Small intestine (tissue), 7 donors: ENCODE results near the gene LRRC32. TPM values are rescaled to one million over a fixed set of nuclear protein-coding genes. Genes with fewer than 3 reads are reported as not detected.

Source experiments
- DNase-seq, 2 donors: peaks; one replicate each; pipeline versions ENCODE4 v3.0.0 to v3.0.0-alpha.2; 2013
- FAIRE-seq: peaks from 2 replicates; lab custom pipeline; 2012; peaks lifted over from hg19 to GRCh38; lab: Jason Lieb, UNC
- H3K27ac ChIP-seq, 3 donors: one replicate each; pipeline ENCODE4 v1.5.1; 2013; ENCODE audit warnings: low read length in 2 of 3, mild to moderate bottlenecking in 2 of 3, control low read depth in 1 of 3, inconsistent platforms in 1 of 3, low read depth in 1 of 3, moderate library complexity in 1 of 3
- H3K27me3 ChIP-seq, 3 donors: one replicate each; pipeline ENCODE4 v1.6.1; 2013; ENCODE audit warnings: low read length in 3 of 3, inconsistent platforms in 1 of 3; ENCODE audit not compliant: control insufficient read depth in 3 of 3, insufficient read depth in 3 of 3
- H3K36me3 ChIP-seq, 3 donors: one replicate each; pipeline ENCODE4 v1.6.1; 2013; ENCODE audit warnings: low read length in 3 of 3, inconsistent platforms in 1 of 3, low read depth in 1 of 3, mild to moderate bottlenecking in 1 of 3, moderate library complexity in 1 of 3; ENCODE audit not compliant: control insufficient read depth in 3 of 3, insufficient read depth in 2 of 3
- H3K4me1 ChIP-seq, 3 donors: one replicate each; pipeline ENCODE4 v1.6.1; 2013; ENCODE audit warnings: low read length in 2 of 3, inconsistent platforms in 1 of 3, low read depth in 1 of 3, mild to moderate bottlenecking in 1 of 3, moderate library complexity in 1 of 3; ENCODE audit not compliant: control insufficient read depth in 3 of 3, insufficient read depth in 2 of 3
- H3K4me3 ChIP-seq, 3 donors: one replicate each; pipeline ENCODE4 v1.5.1; 2013; ENCODE audit warnings: low read length in 3 of 3, control low read depth in 1 of 3, inconsistent platforms in 1 of 3, low read depth in 1 of 3, mild to moderate bottlenecking in 1 of 3, moderate library complexity in 1 of 3
- H3K9me3 ChIP-seq, 2 donors: one replicate each; pipeline ENCODE4 v1.6.1; 2013; ENCODE audit warnings: low read depth in 1 of 2, low read length in 1 of 2; ENCODE audit not compliant: control insufficient read depth in 2 of 2, insufficient read depth in 1 of 2
- WGBS, 3 donors: extraction: QIAGEN DNeasy Blood & Tissue Kit; methylation state at CpG; one replicate each; pipeline ENCODE4 v1.1.7; 2013; 5-methylcytosine and 5-hydroxymethylcytosine counted together
- polyA plus RNA-seq, 4 donors: library from polyadenylated mRNA; stranded (reverse) in 3 of 4; unstranded in 1 of 4; fragments of 200-250 nt in 3 of 4; fragments of 120-200 nt in 1 of 4; gene quantifications; one replicate each; pipeline versions ENCODE4 v1.2.1 to v1.2.3, GENCODE V29; 2013
- donor health status: healthy with polysubstance abuse.
- donor health status: control.
- donor health status: control.
- donor health status: Bipolar disorder and iron deficiency.
- donor health status: healthy.

Gene LRRC32
- polyA plus RNA-seq, 4 donors: 2.2 to 44.7 (median 7.3) TPM

- no peak for DNase-seq
- H3K27ac ChIP-seq: peak overlapping the region in 1 of 3 donors; percentile 2
- WGBS, 3 donors: 89 to 95% (median 94%) methylated on average over 5 of the region's 5 CpGs
Observed at GRCh38 chr11:76671626-76672309, 1.2 kb upstream of the LRRC32 start.

GRCh38 chr11:76671237-76671592, 668 bp upstream of the LRRC32 start:
- Histone ChIP-seq H3K9me3 (no peaks in the 10 kb centered on the region), H3K36me3 (no peaks in the 10 kb centered on the region), H3K4me3 (peak overlapping the region in 2 of 3 donors; percentile 51 to 64), H3K27me3 (peaks cover 0 to 31% (median 0%) of the 10 kb centered on the region in 3 donors), H3K27ac (peak overlapping the region in 1 of 3 donors; percentile 2), H3K4me1 (peaks cover 0 to 17% (median 5%) of the 10 kb centered on the region in 3 donors)
- DNase-seq (no peak), FAIRE-seq (no peak)
- 31 to 52% (median 48%) methylated on average over 8 of the region's 8 CpGs for WGBS, 3 donors

More at GRCh38 chr11:76671626-76672309, 1.2 kb upstream of the LRRC32 start:
- Histone ChIP-seq H3K4me3 (no peak overlapping the region), H3K27me3 (peaks cover 0 to 31% (median 0%) of the 10 kb centered on the region in 3 donors), H3K4me1 (peaks cover 0 to 17% (median 5%) of the 10 kb centered on the region in 3 donors), H3K36me3 (no peaks in the 10 kb centered on the region), H3K9me3 (no peaks in the 10 kb centered on the region)
- no peak for FAIRE-seq

- Histone ChIP-seq H3K27me3 (peaks cover 0 to 31% (median 0%) of the 10 kb centered on the region in 3 donors), H3K4me1 (peaks cover 0 to 17% (median 5%) of the 10 kb centered on the region in 3 donors), H3K36me3 (peaks cover 0 to 2% (median 0%) of the 10 kb centered on the region in 3 donors), H3K4me3 (peak overlapping the region; percentile 38 to 64 (median 51)), H3K9me3 (no peaks in the 10 kb centered on the region), H3K27ac (peak overlapping the region in 2 of 3 donors; percentile 37 to 77)
- DNase-seq (no peak), FAIRE-seq (no peak)
- 16 to 23% (median 18%) methylated on average over 21 to 24 of the region's 24 CpGs for WGBS, 3 donors
Observed at GRCh38 chr11:76669901-76670484, 554 bp downstream of the LRRC32 start.

GRCh38 chr11:76668362-76669155, 2.0 kb downstream of the LRRC32 start:
- Histone ChIP-seq H3K9me3 (no peaks in the 10 kb centered on the region), H3K27ac (peak overlapping the region in 1 of 3 donors; percentile 50), H3K36me3 (peaks cover 0 to 12% (median 0%) of the 10 kb centered on the region in 3 donors), H3K4me3 (peak overlapping the region in 1 of 3 donors; percentile 51), H3K4me1 (peaks cover 0 to 17% (median 5%) of the 10 kb centered on the region in 3 donors), H3K27me3 (peaks cover 0 to 31% (median 0%) of the 10 kb centered on the region in 3 donors)
- FAIRE-seq (no peak), DNase-seq (no peak)
- WGBS, 3 donors: 70 to 77% (median 72%) methylated on average over 3 of the region's 3 CpGs

GRCh38 chr11:76667856-76668255, 2.7 kb downstream of the LRRC32 start:
- FAIRE-seq (no peak), DNase-seq (no peak)
- 63 to 83% (median 81%) methylated on average over 7 of the region's 7 CpGs for WGBS, 3 donors
- H3K9me3 ChIP-seq: no peaks in the 10 kb centered on the region
- peaks cover 0 to 31% (median 0%) of the 10 kb centered on the region in 3 donors for H3K27me3 ChIP-seq
- H3K27ac ChIP-seq: peak overlapping the region in 1 of 3 donors; percentile 50
- H3K4me1 ChIP-seq: peaks cover 0 to 17% (median 5%) of the 10 kb centered on the region in 3 donors
- peaks cover 0 to 16% (median 0%) of the 10 kb centered on the region in 3 donors for H3K36me3 ChIP-seq
- peak overlapping the region in 1 of 3 donors; percentile 18 for H3K4me3 ChIP-seq

- DNase-seq: no peak
Observed at GRCh38 chr11:76667271-76667818, 3.2 kb downstream of the LRRC32 start.

GRCh38 chr11:76666830-76667229, 3.7 kb downstream of the LRRC32 start:
- H3K9me3 ChIP-seq: no peaks in the 10 kb centered on the region
- DNase-seq (no peak), FAIRE-seq (no peak)
- peaks cover 0 to 14% (median 5%) of the 10 kb centered on the region in 3 donors for H3K4me1 ChIP-seq
- peaks cover 0 to 31% (median 0%) of the 10 kb centered on the region in 3 donors for H3K27me3 ChIP-seq
- H3K36me3 ChIP-seq: peaks cover 0 to 18% (median 0%) of the 10 kb centered on the region in 3 donors
- H3K4me3 ChIP-seq: no peak overlapping the region
- 76 to 88% (median 87%) methylated on average over 5 of the region's 5 CpGs for WGBS, 3 donors
- H3K27ac ChIP-seq: peak overlapping the region in 1 of 3 donors; percentile 50

More at GRCh38 chr11:76667271-76667818, 3.2 kb downstream of the LRRC32 start:
- 72 to 92% (median 83%) methylated on average over 15 of the region's 15 CpGs for WGBS, 3 donors
- H3K4me1 ChIP-seq: peaks cover 0 to 14% (median 5%) of the 10 kb centered on the region in 3 donors
- H3K9me3 ChIP-seq: no peaks in the 10 kb centered on the region
- FAIRE-seq: no peak
- H3K4me3 ChIP-seq: peak overlapping the region in 1 of 3 donors; percentile 18
- peaks cover 0 to 16% (median 0%) of the 10 kb centered on the region in 3 donors for H3K36me3 ChIP-seq
- peaks cover 0 to 31% (median 0%) of the 10 kb centered on the region in 3 donors for H3K27me3 ChIP-seq
- H3K27ac ChIP-seq: peak overlapping the region in 1 of 3 donors; percentile 50
